HG03060 (cell line): ENCODE results near the gene ONECUT1.
"Not testable (repeated sequence)": the region's sequence is repeated elsewhere in the genome, so short reads cannot be mapped to it uniquely, and the experiment has no call there.

Experiments used
- ATAC-seq: cut with Tn5 transposase; IDR thresholded peaks from one replicate; pipeline ENCODE4 v1.9.1; 2021; ENCODE audit warnings: low read depth, moderate number of reproducible peaks; ENCODE audit not compliant: unreplicated experiment

Gene ONECUT1

GRCh38 chr15:52790169-52790708 lies at the start of gene ONECUT1:
Gene ONECUT1 (minus strand): TSS chr15:52790336. CDS start chr15:52789884, 452 bp downstream.
- ATAC-seq: no peak

- no peak for ATAC-seq
Observed at GRCh38 chr15:52834379-52834778, 44.2 kb upstream of the ONECUT1 start.

- not testable (repeated sequence) for ATAC-seq
Observed at GRCh38 chr15:52824169-52824942, 34.2 kb upstream of the ONECUT1 start.

GRCh38 chr15:52822475-52822874 lies 32.3 kb upstream of the ONECUT1 start:
- no peak for ATAC-seq

GRCh38 chr15:52819253-52819652 lies 29.1 kb upstream of the ONECUT1 start:
- no peak for ATAC-seq

- ATAC-seq: not testable (repeated sequence)
Observed at GRCh38 chr15:52815899-52816298, 25.8 kb upstream of the ONECUT1 start.

GRCh38 chr15:52808996-52809395 lies 18.9 kb upstream of the ONECUT1 start:
- no peak for ATAC-seq

- no peak for ATAC-seq
Observed at GRCh38 chr15:52808441-52808840, 18.3 kb upstream of the ONECUT1 start.

GRCh38 chr15:52806284-52806655 lies 16.1 kb upstream of the ONECUT1 start:
- no peak for ATAC-seq

- no peak for ATAC-seq
Observed at GRCh38 chr15:52805351-52806283, 15.5 kb upstream of the ONECUT1 start.

- ATAC-seq: no peak
Observed at GRCh38 chr15:52804526-52805081, 14.5 kb upstream of the ONECUT1 start.

- ATAC-seq: no peak
Observed at GRCh38 chr15:52803467-52804306, 13.6 kb upstream of the ONECUT1 start.

GRCh38 chr15:52803108-52803466 lies 13.0 kb upstream of the ONECUT1 start:
- ATAC-seq: no peak

GRCh38 chr15:52802110-52802509 lies 12.0 kb upstream of the ONECUT1 start:
- ATAC-seq: no peak

GRCh38 chr15:52801748-52802085 lies 11.6 kb upstream of the ONECUT1 start:
- ATAC-seq: no peak

- ATAC-seq: no peak
Observed at GRCh38 chr15:52800828-52801747, 11.0 kb upstream of the ONECUT1 start.

GRCh38 chr15:52799145-52799811 lies 9.1 kb upstream of the ONECUT1 start:
- ATAC-seq: no peak

GRCh38 chr15:52798529-52799101 lies 8.5 kb upstream of the ONECUT1 start:
- ATAC-seq: no peak
